HepG2 (cell line): ENCODE data around the gene GABRB3. TPM values are rescaled to one million over a fixed set of nuclear protein-coding genes. Genes with fewer than 3 reads are reported as not detected.

Source experiments
- ATAC-seq: fragments of 200-7000 bp; cut with Tn5 transposase; 3 replicates; pipeline ENCODE4 v1.9.1; 2020; ENCODE audit warnings: mild to moderate bottlenecking, moderate library complexity
- BruUV-seq: library from RNA; stranded (reverse); fragments of 400-500 nt; replicated peaks from 2 replicates; lab custom pipeline; 2021; lab: Mats Ljungman, UMichigan
- CTCF ChIA-PET: fragments of 300-600 bp; formaldehyde crosslinking; extraction: SDS; loops from one replicate; lab custom pipeline; 2021; ENCODE audit warnings: low total read pairs, inconsistent platforms, low intra/inter-chr PET ratio; lab: Yijun Ruan, JAX
- POLR2A ChIA-PET: fragments of 350-600 bp; sonication (Branson Sonifier 250); formaldehyde crosslinking; loops from one replicate; lab custom pipeline; 2020; ENCODE audit warnings: antibody characterized with exemption, inconsistent platforms; lab: Yijun Ruan, JAX
- DNase-seq: peaks from one replicate; pipeline ENCODE4 v3.0.0-alpha.2; 2015; ENCODE audit warnings: low spot score
- FAIRE-seq: peaks from 3 replicates; lab custom pipeline; 2011; peaks lifted over from hg19 to GRCh38; lab: Jason Lieb, UNC
- H2AFZ ChIP-seq: one replicate; pipeline ENCODE4 v1.6.1; 2011; ENCODE audit warnings: low read length, inconsistent platforms
- H3K27ac ChIP-seq: fragments of 300-600 bp; 3 replicates; pipeline ENCODE4 v1.8.0; 2011; ENCODE audit warnings: mixed run types, mild to moderate bottlenecking, mixed read lengths, low read length, inconsistent platforms; ENCODE audit not compliant: insufficient read depth; ENCODE audit errors: extremely low read length
- H3K27me3 ChIP-seq, 2 experiments: fragments of 200-600 bp in 1 of 2; 2 replicates in 1 of 2; 3 replicates in 1 of 2; pipeline versions ENCODE4 v1.6.0 to v1.8.0; 2011; ENCODE audit warnings: low read length in 2 of 2, mild to moderate bottlenecking in 2 of 2, moderate library complexity in 2 of 2, inconsistent platforms in 1 of 2; ENCODE audit not compliant: insufficient read depth in 2 of 2, control insufficient read depth in 1 of 2
- H3K36me3 ChIP-seq, 2 experiments: fragments of 200-600 bp in 1 of 2; replicated peaks in 1 of 2; 2 replicates in 1 of 2; 3 replicates in 1 of 2; pipeline versions ENCODE4 v1.5.1 to v1.8.0; 2011; ENCODE audit warnings: low read length in 2 of 2, inconsistent platforms in 1 of 2; ENCODE audit not compliant: insufficient read depth in 2 of 2, control insufficient read depth in 1 of 2
- H3K4me1 ChIP-seq: 2 replicates; pipeline ENCODE4 v1.5.1; 2012; ENCODE audit warnings: low read length, inconsistent platforms; ENCODE audit not compliant: insufficient read depth
- H3K4me2 ChIP-seq: 2 replicates; pipeline ENCODE4 v1.6.0; 2011; ENCODE audit warnings: low read depth, low read length, inconsistent platforms
- H3K4me3 ChIP-seq, 3 experiments: fragments of 200-600 bp in 1 of 3; sonication (generic), shearing (Covaris generic) in 1 of 3; replicated peaks in 1 of 3; 2 replicates each; pipeline ENCODE4 v1.5.1; 2011 to 2016; ENCODE audit warnings: low read length in 3 of 3, inconsistent platforms in 2 of 3, low read depth in 2 of 3, mild to moderate bottlenecking in 2 of 3, control low read depth in 1 of 3, mixed read lengths in 1 of 3; ENCODE audit not compliant: insufficient read depth in 1 of 3
- H3K79me2 ChIP-seq: one replicate; pipeline ENCODE4 v1.6.1; 2011; ENCODE audit warnings: low read length, inconsistent platforms; ENCODE audit not compliant: insufficient read depth
- H3K9ac ChIP-seq: 2 replicates; pipeline ENCODE4 v1.6.0; 2011; ENCODE audit warnings: mild to moderate bottlenecking, low read depth, low read length, inconsistent platforms; ENCODE audit not compliant: insufficient read depth
- H3K9me3 ChIP-seq: 2 replicates; pipeline ENCODE4 v1.5.1; 2012; ENCODE audit warnings: mild to moderate bottlenecking, low read length
- H4K20me1 ChIP-seq: 2 replicates; pipeline ENCODE4 v1.6.0; 2011; ENCODE audit warnings: inconsistent platforms, mild to moderate bottlenecking, low read length, moderate library complexity; ENCODE audit not compliant: insufficient read depth
- ATF5 ChIP-seq: sonication (generic); formaldehyde crosslinking; IDR thresholded peaks from 2 replicates; pipeline ENCODE4 v1.4.0; 2020; ENCODE audit warnings: mild to moderate bottlenecking, low read depth, missing genetic modification reagents
- CBFB ChIP-seq: sonication (generic); formaldehyde crosslinking; IDR thresholded peaks from 2 replicates; pipeline ENCODE4 v1.4.0; 2020; ENCODE audit warnings: missing genetic modification reagents
- CCAR2 ChIP-seq: fragments of 200-400 bp; formaldehyde crosslinking; optimal IDR thresholded peaks from 2 replicates; pipeline ENCODE3; 2018; ENCODE audit warnings: low read depth, mild to moderate bottlenecking, low read length, moderate library complexity
- HNRNPUL1 ChIP-seq: fragments of 200-400 bp; formaldehyde crosslinking; IDR thresholded peaks from 2 replicates; pipeline ENCODE4 v1.6.1; 2017; ENCODE audit warnings: low read depth, mild to moderate bottlenecking, low read length, moderate library complexity
- XBP1 ChIP-seq: sonication (generic); formaldehyde crosslinking; IDR thresholded peaks from 2 replicates; pipeline ENCODE4 v1.5.0; 2020; ENCODE audit warnings: missing genetic modification reagents
- ZBTB3 ChIP-seq: sonication (generic); formaldehyde crosslinking; IDR thresholded peaks from 2 replicates; pipeline ENCODE4 v1.4.0; 2020; ENCODE audit warnings: low read depth, mild to moderate bottlenecking, moderate library complexity, missing genetic modification reagents, borderline replicate concordance
- ZNF180 ChIP-seq: sonication (generic); formaldehyde crosslinking; IDR thresholded peaks from 2 replicates; pipeline ENCODE4 v1.4.0; 2020; ENCODE audit warnings: low read depth, missing genetic modification reagents, borderline replicate concordance
- ZNF251 ChIP-seq: sonication (generic); formaldehyde crosslinking; IDR thresholded peaks from 2 replicates; pipeline ENCODE4 v1.9.0; 2021; ENCODE audit warnings: mild to moderate bottlenecking, missing genetic modification reagents
- ZNF484 ChIP-seq: sonication (generic); formaldehyde crosslinking; IDR thresholded peaks from 2 replicates; pipeline ENCODE4 v1.5.1; 2020; ENCODE audit warnings: mild to moderate bottlenecking, low read depth, missing genetic modification reagents, borderline replicate concordance
- ZNF549 ChIP-seq: sonication (generic); formaldehyde crosslinking; IDR thresholded peaks from 2 replicates; pipeline ENCODE4 v1.5.0; 2020; ENCODE audit warnings: missing genetic modification reagents
- ZNF552 ChIP-seq: sonication (generic); formaldehyde crosslinking; IDR thresholded peaks from 2 replicates; pipeline ENCODE4 v1.9.0; 2022; ENCODE audit warnings: missing genetic modification reagents, mild to moderate bottlenecking, borderline replicate concordance
- WGBS: methylation state at CpG from one replicate; pipeline ENCODE4 v1.1.6; 2017; ENCODE audit warnings: low lambda C conversion rate; 5-methylcytosine and 5-hydroxymethylcytosine counted together
- in situ Hi-C: cut with HindIII; loops from 2 replicates; pipeline ENCODE4 v1.10.0; 2017; ENCODE audit warnings: low pct_unique_long_range_greater_than_20kb; ENCODE audit not compliant: extremely low pct_ligation_motif_present
- intact Hi-C: fragments of 100-400 bp; cut with micrococcal nuclease; formaldehyde crosslinking; loops from one replicate; pipeline ENCODE4 v1.10.0; 2022; ENCODE audit not compliant: unreplicated experiment
- polyA plus RNA-seq, 8 experiments: library from polyadenylated mRNA; depleted of rRNA in 3 of 8; stranded (reverse) in 7 of 8; unstranded in 1 of 8; fragments of >200 nt; fragmentation: Illumina TruSeq in 4 of 8; extraction: Trizol in 4 of 8; gene quantifications; 2 replicates each; pipeline versions ENCODE4 v1.2.1 to v1.2.3, GENCODE V29; 2011 to 2016; ENCODE audit warnings: low read depth in 4 of 8, missing spikeins in 1 of 8, mixed read lengths in 1 of 8; ENCODE audit not compliant: insufficient read depth in 1 of 8
- total RNA-seq, 5 experiments: library from RNA; depleted of rRNA; stranded (reverse); fragments of >200 nt; fragmentation: Illumina TruSeq; extraction: Trizol; gene quantifications; 2 replicates each; pipeline ENCODE4 v1.2.3, GENCODE V29; 2016; ENCODE audit warnings: low read depth in 1 of 5

Gene GABRB3
- total and polyA plus RNA-seq, 2 of the 13 experiments (the other 11 are each of a cell fraction or from before 2014, with no cell fraction given), result not detected

GRCh38 chr15:26561130-26561529 is 211.7 kb downstream of the GABRB3 start:
- intact Hi-C loops, result no loop called here
- Histone ChIP-seq H3K9ac (no peak overlapping the region), H3K9me3 (peaks cover 98% of the 10 kb centered on the region), H3K4me3 (no peak overlapping the region), H3K4me1 (no peaks in the 10 kb centered on the region), H4K20me1 (no peaks in the 10 kb centered on the region), H2AFZ (no peak overlapping the region), H3K27ac (no peak overlapping the region), H3K79me2 (no peaks in the 10 kb centered on the region), H3K27me3 (no peaks in the 10 kb centered on the region), H3K36me3 (no peaks in the 10 kb centered on the region), H3K4me2 (no peak overlapping the region)
- WGBS, result 1% methylated on average over 5 of the region's 5 CpGs
- in situ Hi-C loops, result no loop called here
- TF ChIP-seq ZBTB3 (CRISPR knock-in tag) (no peak), ZNF549 (CRISPR knock-in tag) (no peak), ZNF552 (CRISPR knock-in tag) (no peak), ZNF484 (CRISPR knock-in tag) (no peak), CCAR2 (no peak), ZNF251 (CRISPR knock-in tag) (no peak), ZNF180 (CRISPR knock-in tag) (no peak), CBFB (CRISPR knock-in tag) (no peak), HNRNPUL1 (no peak), XBP1 (CRISPR knock-in tag) (no peak), ATF5 (CRISPR knock-in tag) (no peak)
- no TSS peak for BruUV-seq
- DNase-seq (no peak), FAIRE-seq (no peak), ATAC-seq (no peak)
- ChIA-PET POLR2A (no interaction called here), CTCF (no interaction called here)
